NOMO-1 treated with DMSO at 0.1 percent for 48 hours (cell line): Measurements from ENCODE around the gene LGALS12.
A peak's percentile ranks its signal among the peaks of the same experiment; 100 is the strongest.
"Not testable (repeated sequence)": the region's sequence is repeated elsewhere in the genome, so short reads cannot be mapped to it uniquely, and the experiment has no call there.

Experiments
- DNase-seq: peaks from one replicate; lab custom pipeline; 2025; ENCODE audit not compliant: unreplicated experiment; lab: John Stamatoyannopoulos, UW

Gene LGALS12

GRCh38 chr11:63504933-63505586 is 824 bp upstream of the LGALS12 start:
- DNase-seq = no peak

GRCh38 chr11:63506876-63507275 is 992 bp downstream of the LGALS12 start:
- no peak for DNase-seq

- DNase-seq = peak; percentile 41
Observed at GRCh38 chr11:63507511-63507910, 1.6 kb downstream of the LGALS12 start.

- peak; percentile 48 for DNase-seq
Observed at GRCh38 chr11:63508009-63508408, 2.1 kb downstream of the LGALS12 start.

GRCh38 chr11:63508745-63509144 is 2.9 kb downstream of the LGALS12 start:
- no peak for DNase-seq

- no peak for DNase-seq
Observed at GRCh38 chr11:63510360-63511047, 4.6 kb downstream of the LGALS12 start.

GRCh38 chr11:63511048-63511748 is 5.3 kb downstream of the LGALS12 start:
- no peak for DNase-seq

GRCh38 chr11:63512816-63513215 is 6.9 kb downstream of the LGALS12 start:
- no peak for DNase-seq

GRCh38 chr11:63516109-63516508 is 10.2 kb downstream of the LGALS12 start:
- DNase-seq = no peak

GRCh38 chr11:63517156-63517555 is 11.3 kb downstream of the LGALS12 start:
- no peak for DNase-seq

- DNase-seq = no peak
Observed at GRCh38 chr11:63518548-63518947, 12.7 kb downstream of the LGALS12 start.

- no peak for DNase-seq
Observed at GRCh38 chr11:63520606-63521170, 14.8 kb downstream of the LGALS12 start.

GRCh38 chr11:63521896-63522295 is 16.0 kb downstream of the LGALS12 start:
- no peak for DNase-seq

GRCh38 chr11:63523151-63523550 is 17.3 kb downstream of the LGALS12 start:
- DNase-seq = no peak

GRCh38 chr11:63527667-63528066 is 21.8 kb downstream of the LGALS12 start:
- DNase-seq = no peak

GRCh38 chr11:63528156-63528555 is 22.3 kb downstream of the LGALS12 start:
- not testable (repeated sequence) for DNase-seq

- not testable (repeated sequence) for DNase-seq
Observed at GRCh38 chr11:63528729-63529278, 22.9 kb downstream of the LGALS12 start.

- not testable (repeated sequence) for DNase-seq
Observed at GRCh38 chr11:63529373-63529772, 23.5 kb downstream of the LGALS12 start.

GRCh38 chr11:63530021-63530420 is 24.1 kb downstream of the LGALS12 start:
- DNase-seq = no peak

- peak; percentile 16 for DNase-seq
Observed at GRCh38 chr11:63531074-63531792, 25.3 kb downstream of the LGALS12 start.

- no peak for DNase-seq
Observed at GRCh38 chr11:63532117-63532516, 26.2 kb downstream of the LGALS12 start.
